Measurements from ENCODE around the gene ALKBH6. TPM values are rescaled to one million over a fixed set of nuclear protein-coding genes. Genes with fewer than 3 reads are reported as not detected.
"Not testable (repeated sequence)": the region's sequence is repeated elsewhere in the genome, so short reads cannot be mapped to it uniquely, and the experiment has no call there.

Gene ALKBH6
- polyA plus RNA-seq (ENCODE audit: insufficient read length in 4 of 4), result 10 to 100 TPM; 13.8 to 18.5 (median 15.2) TPM

DNA sequence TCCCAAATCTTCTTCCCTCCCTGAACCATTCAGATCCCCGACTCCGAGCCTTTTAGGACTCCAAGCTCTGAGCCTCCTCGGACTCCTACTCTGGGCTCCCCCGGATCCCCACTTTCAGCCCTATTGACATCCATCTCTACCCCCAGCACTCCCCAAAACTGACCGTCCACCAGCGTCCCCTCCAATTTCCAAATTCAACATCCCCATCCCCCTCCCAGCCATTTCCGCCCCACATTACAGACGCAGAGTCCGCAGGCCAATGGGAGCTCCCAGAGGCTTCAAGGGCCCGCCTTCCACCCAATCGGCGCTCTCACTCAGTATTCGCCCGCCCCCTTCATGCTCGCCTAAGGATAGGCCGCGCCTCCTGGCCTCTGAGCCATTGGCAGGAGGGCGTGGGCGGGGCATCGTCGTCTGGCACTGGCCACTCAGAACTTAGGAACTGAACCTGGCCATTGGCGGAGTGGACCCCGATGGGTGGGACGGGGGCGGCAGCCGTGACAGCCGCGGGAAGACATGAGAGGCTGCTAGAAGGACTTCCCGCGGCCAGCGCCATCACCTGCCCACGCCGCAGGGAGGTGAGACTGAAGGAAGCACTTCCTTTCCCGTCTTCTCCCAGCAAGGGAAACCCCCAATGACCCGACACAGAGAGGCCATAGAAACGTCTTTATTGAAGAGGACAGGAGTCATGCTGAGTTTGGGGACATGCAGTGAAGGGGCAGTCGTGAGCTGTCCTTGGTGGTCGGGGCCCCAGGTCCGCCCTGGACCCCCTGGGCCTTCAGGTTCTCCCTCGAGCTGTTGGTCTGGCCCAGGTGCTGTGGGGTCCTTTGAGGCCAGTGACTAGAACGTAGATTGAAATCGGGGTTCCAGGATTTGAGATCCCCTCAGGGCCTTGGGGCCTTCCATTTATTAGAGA, at the start of gene ALKBH6:
ALKBH6 (minus strand) TSS at position 202 of the 913 bp plus-strand sequence. CDS start 816 bp downstream, outside the sequence.
- peak; percentile 94 to 97 (median 95) for DNase-seq (ENCODE audit: low read depth in 4 of 4, low spot score in 3 of 4)

DNA sequence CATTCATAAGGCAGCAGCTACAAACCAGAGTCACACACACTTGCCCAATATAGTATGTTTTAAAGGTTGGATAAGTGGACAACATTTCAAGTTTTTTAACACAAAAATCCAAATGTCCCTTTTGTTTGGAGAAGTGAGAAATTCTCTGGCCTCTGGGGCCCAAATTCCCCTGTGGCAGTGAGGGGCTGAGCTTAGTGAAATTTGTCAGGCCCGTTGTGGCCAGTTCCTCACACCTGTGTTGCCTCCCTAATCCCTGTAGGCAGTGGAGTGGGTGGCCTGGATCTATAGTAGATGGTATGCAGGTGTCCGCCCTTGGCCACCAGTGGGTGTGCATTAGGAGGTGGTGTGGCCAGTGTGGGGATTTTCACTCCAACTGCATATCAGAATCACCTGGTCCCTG, 47.4 kb upstream of the ALKBH6 start:
- DNase-seq (ENCODE audit: low read depth in 4 of 4, low spot score in 3 of 4), result no peak

DNA sequence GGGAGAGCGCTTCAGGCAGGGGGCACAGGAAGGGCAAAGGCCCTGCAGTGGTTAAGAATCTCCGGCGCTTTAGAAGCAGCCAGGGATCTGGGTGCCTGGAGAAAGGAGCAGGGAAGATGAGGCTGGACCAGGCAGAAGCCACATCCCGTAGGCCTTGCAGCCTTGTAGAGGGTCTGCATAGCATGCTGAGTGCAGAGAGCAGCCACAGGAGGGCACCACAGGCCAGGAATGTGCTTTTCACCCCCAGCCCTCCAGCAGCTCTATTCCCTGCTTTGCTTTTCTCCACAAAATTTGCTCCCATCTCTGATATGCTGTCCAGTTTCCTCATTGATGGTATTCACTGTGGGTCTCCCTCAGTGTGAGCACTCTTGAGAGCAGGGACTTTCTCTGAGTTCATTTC, 46.4 kb upstream of the ALKBH6 start:
- no peak for DNase-seq (ENCODE audit: low read depth in 4 of 4, low spot score in 3 of 4)

DNA sequence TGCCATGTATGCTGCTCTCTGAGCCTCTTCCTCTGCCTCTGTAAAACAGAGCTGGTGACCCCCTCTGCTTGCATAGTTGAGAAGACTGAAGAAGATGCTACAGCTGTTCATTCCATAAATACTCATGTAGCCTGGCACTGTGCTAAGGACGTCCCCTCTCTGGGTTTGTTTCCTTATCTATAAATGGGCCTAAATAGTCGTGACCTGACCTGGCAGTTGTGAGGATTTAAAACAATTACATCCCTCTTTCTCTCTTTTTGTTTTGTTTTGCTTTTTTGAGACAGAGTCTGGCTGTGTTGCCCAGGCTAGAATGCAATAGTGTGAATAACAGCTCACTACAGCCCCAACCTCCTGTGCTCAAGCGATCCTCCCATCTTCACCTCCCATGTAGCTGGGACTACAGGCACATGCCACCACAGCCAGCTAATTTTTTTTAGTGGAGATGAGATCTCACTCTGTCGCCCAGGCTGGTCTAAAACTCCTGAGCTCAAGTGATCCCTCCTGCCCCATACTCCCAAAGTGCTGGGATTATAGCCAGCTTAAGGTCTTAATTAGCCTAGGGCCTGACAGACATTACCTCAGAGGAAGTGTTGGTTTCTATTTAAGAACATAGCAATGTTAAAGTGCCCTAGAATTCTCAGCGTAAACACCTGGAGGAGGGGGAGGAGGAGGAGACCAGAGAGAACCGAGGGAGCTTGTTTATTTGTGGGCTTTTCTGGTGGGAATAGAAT, 45.3 kb upstream of the ALKBH6 start:
- DNase-seq (ENCODE audit: low read depth in 4 of 4, low spot score in 3 of 4), result no peak

DNA sequence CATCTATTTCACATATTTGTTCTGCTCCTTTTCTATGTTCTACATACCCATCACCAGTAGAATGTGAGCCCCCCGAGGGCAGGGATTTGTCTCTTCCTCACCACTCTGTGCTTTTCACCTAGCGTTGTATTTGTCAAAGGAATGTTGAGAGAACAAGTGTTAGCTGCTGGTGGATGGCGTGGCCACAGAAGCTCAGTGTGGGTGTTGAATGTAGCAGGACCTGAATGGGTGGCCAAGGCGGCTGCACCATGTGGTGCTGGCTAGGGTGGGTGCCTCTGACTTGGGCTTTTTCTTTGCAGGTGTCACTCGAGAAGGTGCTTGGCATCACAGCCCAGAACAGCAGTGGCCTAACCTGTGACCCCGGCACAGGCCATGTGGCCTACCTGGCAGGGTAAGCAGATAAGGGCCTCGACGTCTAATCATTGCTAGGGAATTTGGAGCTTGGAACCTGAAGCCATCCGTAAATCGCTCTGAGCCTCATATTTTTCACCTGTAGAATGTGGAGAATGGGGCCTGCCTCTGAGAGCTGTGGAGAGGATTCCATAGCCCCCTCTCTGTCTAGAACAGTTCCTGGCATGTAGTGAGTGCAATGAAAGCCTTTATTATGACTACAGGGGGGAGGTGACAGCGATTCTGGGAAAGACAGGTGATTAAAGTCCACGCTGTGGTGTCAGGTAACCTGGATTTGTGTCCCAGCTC, 44.6 kb upstream of the ALKBH6 start:
- no peak for DNase-seq (ENCODE audit: low read depth in 4 of 4, low spot score in 3 of 4)

DNA sequence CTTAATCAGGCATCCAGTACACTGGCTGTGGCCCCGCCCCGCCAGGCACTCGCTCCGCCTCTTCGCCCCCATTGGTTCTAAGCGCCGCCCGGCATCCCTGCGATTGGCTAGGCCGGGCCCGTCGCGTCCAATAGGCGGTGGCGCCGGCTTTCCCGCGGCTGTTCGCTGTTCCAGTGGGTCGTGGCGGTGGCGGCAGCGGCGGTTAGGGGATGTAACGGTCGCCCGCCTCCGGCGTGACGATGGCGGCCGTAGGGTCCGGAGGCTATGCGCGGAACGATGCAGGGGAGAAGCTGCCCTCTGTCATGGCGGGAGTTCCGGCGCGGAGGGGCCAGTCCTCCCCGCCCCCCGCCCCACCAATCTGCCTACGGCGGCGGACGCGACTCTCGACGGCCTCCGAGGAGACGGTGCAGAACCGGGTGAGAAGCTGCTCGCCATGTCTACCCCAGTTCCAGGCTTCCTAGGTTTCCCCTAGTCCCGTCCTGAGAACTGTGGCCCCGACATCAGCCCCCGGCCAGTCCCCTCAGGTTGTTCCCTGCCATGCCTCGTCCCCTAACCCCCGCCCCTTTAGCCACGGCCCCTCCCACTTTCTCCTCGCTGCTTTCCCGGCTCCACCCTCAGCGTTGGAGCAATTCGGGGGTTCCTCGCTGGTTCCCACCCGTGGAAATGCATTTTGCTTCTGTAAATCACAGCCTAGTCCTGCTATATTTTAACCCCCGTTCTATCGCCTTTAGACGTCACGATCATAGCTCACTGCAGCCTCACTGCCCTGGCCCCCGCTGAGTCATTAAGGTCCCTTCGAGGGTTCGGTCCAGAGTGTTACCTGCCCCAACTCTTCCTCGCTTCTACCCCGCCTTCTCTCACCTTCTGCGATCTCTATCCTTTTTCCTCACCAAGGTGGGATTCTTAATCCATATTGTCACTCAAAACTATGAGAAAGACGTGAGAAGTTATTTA, 41.0 kb upstream of the ALKBH6 start, which contains the start of gene WDR62:
WDR62 (plus strand) TSS at position 165 of the 954 bp plus-strand sequence; CDS start at position 240, 75 bp downstream.
- DNase-seq (ENCODE audit: low read depth in 4 of 4, low spot score in 3 of 4), result peak in 1 of 4 donors; percentile 86

DNA sequence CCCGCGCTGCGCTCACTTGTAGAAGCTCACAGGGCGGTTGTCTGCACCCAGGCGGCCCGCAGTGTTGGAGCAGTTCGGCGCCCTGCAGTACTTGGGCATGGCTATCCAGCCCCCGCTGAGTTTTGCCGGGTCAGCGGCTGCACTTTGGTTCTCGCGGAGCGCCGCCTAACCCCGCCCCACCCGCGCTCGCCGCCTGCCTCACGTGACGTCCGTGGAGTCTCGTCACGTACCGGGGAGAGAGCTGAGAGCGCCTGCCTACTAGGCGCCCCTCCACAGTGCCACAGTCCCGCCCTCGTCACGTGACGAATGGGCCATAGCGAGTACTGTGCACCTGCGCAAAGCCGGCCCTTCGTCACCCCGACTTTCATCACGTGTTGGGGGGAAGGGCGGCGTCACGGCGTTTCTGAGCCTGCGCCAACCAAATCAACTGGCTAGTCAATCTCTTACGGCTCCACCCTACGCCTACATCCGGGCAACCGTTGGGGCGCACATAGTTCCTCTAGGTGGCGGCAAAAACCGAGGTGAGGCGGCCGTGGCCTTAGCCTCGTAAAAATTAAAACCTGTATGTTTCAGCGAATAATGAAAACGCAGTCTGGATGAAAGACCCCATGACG, 40.2 kb upstream of the ALKBH6 start, which contains the start of gene THAP8:
THAP8 (minus strand) TSS at position 167 of the 614 bp plus-strand sequence; CDS start at position 99, 68 bp downstream.
- peak; percentile 99 to 100 (median 99) for DNase-seq (ENCODE audit: low read depth in 4 of 4, low spot score in 3 of 4)

DNA sequence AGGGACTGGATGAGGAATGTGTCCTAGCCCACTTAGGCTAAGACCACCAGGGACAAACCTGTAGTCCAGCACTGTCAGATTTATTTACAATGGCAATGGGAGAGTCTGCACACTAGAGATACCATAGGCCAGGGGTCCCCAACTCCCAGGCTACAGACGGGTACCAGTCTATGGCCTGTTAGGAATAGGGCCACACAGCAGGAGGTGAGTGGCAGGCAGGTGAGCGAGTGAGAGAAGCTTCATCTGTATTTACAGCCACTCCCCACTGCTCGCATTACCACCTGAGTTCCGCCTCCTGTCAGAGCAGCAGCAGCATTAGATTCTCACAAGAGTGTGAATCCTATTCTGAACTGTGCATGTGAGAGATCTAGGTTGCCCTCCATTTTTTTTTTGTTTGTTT, 37.6 kb upstream of the ALKBH6 start:
- no peak for DNase-seq (ENCODE audit: low read depth in 4 of 4, low spot score in 3 of 4)

DNA sequence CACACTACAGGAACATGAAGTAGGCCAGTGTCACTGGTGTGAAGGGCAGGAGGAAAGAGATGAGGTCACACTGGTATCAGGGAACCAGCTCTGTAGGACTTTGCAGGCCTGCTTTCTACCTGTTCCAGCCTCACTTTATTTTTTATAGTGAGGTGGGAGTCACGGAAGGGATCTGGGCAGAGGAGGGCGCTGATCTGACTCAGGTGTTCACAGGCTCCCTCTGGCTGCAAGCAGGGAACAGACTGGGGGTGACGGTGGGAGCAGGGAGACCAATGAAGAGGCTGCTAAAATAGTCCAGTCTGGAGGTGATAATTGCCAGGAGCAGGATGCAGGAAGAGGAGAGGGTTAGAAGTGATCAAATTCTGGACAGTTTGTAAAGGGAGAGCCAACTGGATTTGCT, 37.2 kb upstream of the ALKBH6 start:
- DNase-seq (ENCODE audit: low read depth in 4 of 4, low spot score in 3 of 4), result no peak

DNA sequence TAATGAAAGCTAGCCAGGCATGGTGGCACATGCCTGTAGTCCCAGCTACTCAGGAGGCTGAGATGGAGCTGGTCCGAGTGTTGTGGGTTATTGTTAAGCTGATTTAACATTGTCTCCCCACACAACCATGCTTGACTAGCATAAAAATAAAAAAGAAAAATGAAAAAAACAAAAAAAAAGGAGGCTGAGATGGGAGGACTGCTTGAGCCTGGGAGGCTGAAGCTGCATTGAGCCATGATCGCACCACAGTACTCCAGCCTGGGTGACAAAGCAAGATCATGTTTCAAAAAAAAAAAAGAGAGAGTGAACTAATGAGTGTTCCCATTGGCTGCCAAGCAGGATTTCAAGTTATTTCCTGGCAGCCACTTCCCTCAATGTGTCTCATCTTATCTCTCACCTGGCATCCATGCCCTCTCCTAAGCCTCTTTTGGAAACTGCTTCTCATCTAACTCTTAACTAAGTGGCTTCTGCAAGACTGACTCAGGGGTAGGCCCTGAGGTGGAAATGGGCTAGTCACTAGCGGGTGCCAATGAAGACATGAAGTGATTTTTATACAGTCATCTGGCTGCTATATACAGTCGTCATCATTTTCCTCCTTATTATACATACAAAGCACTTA, 35.2 kb upstream of the ALKBH6 start:
- no peak for DNase-seq (ENCODE audit: low read depth in 4 of 4, low spot score in 3 of 4)

DNA sequence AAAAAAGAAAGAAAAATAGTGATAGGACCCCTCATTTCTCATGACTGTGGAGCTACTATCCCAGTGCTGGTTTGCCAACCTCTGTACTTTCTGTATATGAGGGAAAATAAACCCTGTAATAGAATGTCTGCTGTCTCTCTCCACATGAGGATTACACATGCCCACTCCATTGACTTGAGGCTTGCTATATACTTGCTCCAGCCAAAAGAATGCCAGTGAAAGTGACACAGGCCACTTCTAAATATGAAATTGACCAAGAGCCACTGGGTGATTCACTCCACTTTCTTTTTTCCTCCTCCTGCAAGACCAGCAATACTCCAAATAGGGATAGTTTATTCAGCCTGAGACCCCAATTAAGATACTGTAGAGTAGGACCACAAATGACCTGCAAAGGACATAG, 33.8 kb upstream of the ALKBH6 start:
- no peak for DNase-seq (ENCODE audit: low read depth in 4 of 4, low spot score in 3 of 4)

DNA sequence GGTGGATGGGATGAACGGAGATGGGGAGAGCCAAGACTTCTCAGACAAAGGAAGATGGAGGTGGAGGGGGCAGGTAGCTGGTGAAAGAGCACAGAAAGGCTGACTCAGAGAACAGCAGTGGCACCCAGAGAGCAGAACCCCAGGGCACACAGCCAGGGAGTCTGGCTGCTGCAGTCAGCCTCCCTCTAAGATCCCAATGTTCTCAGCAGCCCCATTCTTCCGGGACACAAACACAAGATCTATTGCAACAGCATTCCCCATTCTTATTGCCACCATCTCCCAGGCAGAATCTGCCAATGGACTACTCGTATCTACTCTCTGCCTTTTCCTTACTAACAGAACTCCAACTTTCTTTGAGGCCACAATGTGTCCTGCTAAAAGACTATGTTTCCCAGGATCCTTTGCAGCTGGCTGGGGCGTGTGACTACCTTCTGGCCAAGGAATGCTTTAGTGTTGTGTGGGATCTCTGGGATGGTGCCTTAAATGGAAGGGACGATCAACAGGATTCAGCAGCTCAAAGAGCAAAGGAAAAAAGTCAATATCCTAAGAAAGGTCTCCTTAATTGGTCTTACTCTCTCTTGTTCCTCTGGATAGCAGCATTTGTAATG, 32.5 kb upstream of the ALKBH6 start:
- DNase-seq (ENCODE audit: low read depth in 4 of 4, low spot score in 3 of 4), result no peak

DNA sequence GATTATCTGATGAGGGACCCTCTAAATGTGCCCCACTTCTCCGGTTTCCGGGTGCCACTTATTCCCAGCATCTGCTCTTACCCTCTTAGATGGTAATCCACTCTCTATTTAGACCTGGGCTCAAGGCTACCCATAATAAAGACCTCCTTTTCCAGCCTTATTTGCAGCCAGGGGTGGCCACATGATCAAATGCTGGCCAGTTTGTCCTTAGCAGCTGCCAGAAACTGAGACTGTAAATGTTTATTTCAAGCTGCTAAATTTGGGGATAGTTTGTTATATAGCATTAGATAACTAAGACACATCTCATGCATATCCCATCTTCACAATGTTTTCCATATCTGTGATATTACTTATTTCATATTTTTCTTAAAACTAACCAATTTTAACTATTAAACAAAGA, 29.9 kb upstream of the ALKBH6 start:
- no peak for DNase-seq (ENCODE audit: low read depth in 4 of 4, low spot score in 3 of 4)

DNA sequence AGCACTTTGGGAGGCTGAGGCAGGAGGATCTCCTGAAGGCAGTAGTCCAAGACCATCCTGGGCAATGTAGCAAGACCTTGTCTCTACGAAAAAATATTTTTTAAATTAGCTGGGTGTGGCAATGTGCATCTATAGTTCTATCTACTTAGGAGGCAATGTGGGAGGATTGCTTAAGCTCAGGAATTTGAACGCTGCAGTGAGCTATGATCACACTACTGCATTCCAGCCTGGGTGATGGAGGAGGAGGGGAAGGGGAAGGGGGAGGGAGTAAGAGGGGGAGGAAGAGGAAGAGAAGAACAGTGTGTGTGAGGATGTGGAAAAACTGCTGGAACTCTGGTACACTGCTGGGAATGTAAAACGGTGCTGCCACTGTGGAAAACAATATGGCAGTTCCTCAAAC, 27.8 kb upstream of the ALKBH6 start:
- DNase-seq (ENCODE audit: low read depth in 4 of 4, low spot score in 3 of 4), result peak in 2 of 4 donors; percentile 49 to 64

DNA sequence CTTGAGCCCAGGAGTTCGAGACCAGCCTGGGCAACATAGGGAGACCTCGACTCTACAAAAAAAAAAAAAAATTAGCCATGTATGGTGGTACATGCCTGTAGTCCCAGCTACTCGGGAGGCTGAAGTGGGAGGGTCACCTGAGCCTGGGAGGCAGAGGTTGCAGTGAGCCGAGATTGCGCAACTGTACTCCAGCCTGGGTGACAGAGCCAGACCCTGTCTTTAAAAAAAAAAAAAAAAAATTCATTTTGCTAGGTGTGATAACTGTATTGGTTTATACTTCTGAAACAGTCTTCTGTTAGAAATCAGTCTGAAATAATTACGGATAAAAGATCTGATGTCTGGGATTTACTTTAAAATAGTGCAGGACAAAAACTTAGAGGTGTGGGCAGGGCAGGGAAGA, 27.1 kb upstream of the ALKBH6 start:
- not testable (repeated sequence) for DNase-seq (ENCODE audit: low read depth in 4 of 4, low spot score in 3 of 4)

DNA sequence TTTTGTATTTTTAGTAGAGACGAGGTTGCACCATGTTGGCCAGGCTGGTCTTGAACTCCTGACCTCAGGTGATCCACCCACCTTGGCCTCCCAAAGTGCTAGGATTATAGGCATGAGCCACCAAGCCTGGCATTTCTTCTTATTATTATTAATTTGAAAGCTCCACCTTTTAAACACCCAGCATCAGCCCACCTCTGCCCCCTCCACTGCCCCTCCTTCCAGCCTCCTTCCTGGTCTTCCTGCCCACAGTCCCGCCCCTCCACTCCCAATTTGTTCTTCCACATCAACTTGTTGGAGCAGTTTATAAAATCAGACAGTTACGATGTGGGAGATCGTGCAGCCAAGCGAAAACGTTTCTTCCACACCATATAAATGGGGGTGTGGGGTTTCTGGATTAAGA, 26.5 kb upstream of the ALKBH6 start:
- no peak for DNase-seq (ENCODE audit: low read depth in 4 of 4, low spot score in 3 of 4)

DNA sequence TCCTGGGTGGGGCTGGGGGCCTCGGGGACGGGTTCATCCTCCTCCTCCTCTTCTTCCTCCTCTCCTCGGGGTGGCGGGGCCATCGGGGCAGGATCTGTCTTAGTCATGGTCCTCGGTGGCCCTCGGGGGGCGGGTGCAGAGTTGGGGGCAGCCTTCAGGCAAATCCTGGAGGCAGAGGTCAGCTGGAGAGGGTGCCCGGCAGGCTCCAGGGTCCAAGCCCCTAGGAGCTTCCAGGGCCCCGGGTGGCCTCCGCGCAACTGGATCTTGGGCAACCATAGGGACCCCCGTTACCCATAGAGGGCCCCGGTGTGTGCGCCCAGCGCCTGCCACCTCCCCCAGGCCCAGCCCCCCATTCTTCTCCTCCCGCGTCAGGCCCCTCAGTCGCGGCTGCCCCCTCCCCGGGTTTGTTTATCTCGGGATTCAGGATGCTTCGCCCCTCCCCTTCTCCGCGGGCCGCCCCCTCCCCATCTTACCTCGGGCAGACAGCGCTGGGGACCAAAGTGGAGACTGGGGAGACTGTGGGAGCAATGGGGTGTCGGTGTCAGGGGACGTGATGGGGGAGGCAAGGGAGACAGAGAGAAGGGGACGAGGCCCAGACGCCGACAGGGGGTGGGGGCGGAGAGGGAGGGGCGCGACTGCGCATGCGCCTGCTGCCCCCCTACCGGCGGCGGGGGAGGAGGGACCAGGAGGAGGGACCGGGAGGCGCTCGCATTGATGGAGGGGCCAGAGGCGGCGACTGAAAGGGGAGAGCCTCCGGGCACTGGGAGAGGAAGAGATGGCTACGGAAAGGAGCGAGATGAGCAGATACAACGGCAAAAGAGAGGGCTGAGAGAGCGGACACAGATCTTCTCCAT, 18.5 kb upstream of the ALKBH6 start, which contains the start of gene CLIP3:
CLIP3 (minus strand) TSS at position 623 of the 854 bp plus-strand sequence; CDS start at position 107, 516 bp downstream.
- DNase-seq (ENCODE audit: low read depth in 4 of 4, low spot score in 3 of 4), result peak in 1 of 4 donors; percentile 48

Data from right renal pelvis (tissue), 4 donors.